Neuron (in vitro differentiated cells): ENCODE results near the gene PRR3.

Experiments
- H2AFZ ChIP-seq: one replicate; pipeline ENCODE4 v1.6.1; 2013; ENCODE audit warnings: low read depth, mild to moderate bottlenecking, inconsistent platforms, low read length, moderate library complexity
- H3K27me3 ChIP-seq: one replicate; pipeline ENCODE4 v1.6.1; 2013; ENCODE audit warnings: low read length; ENCODE audit not compliant: insufficient read depth
- H3K36me3 ChIP-seq: one replicate; pipeline ENCODE4 v1.6.1; 2013; ENCODE audit warnings: low read length; ENCODE audit not compliant: insufficient read depth
- H3K4me1 ChIP-seq: one replicate; pipeline ENCODE4 v1.6.1; 2013; ENCODE audit warnings: low read length; ENCODE audit not compliant: insufficient read depth
- H3K4me3 ChIP-seq: 2 replicates; pipeline ENCODE4 v1.5.1; 2013; ENCODE audit warnings: mild to moderate bottlenecking, low read length, moderate library complexity
- H3K9me3 ChIP-seq: one replicate; pipeline ENCODE4 v1.6.1; 2013; ENCODE audit warnings: low read length

The PRR3 gene

DNA sequence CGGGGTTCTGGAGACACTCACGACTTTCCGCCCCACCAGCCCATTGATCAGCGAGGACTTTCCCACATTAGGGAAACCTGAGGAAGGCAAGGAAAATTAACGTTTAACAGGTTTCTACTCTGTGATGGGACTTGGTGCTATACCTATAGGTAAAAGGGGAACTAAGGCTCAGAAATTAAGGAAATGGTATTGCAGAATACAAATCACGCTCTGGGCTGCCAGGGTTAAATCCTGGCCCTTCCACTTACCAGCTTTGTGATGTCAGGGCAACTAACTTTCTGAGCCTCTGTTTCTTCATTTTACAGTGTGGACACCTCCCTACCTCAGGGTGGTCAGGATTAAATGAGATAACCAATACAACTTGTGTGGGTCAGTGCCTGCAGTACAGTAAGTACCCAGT, 9.6 kb upstream of the PRR3 start:
- Histone ChIP-seq H3K4me1 (no peaks in the 10 kb centered on the region), H3K4me3 (no peak overlapping the region), H3K27me3 (no peaks in the 10 kb centered on the region), H3K36me3 (peaks cover 44% of the 10 kb centered on the region), H3K9me3 (no peaks in the 10 kb centered on the region), H2AFZ (no peak overlapping the region)

GRCh38 chr6:30548375-30548774, 8.7 kb upstream of the PRR3 start:
- H3K4me3 ChIP-seq = no peak overlapping the region
- H3K9me3 ChIP-seq = no peaks in the 10 kb centered on the region
- H3K36me3 ChIP-seq = peaks cover 53% of the 10 kb centered on the region
- H3K27me3 ChIP-seq = no peaks in the 10 kb centered on the region
- H3K4me1 ChIP-seq = no peaks in the 10 kb centered on the region
- H2AFZ ChIP-seq = no peak overlapping the region

- Histone ChIP-seq H3K36me3 (peaks cover 44% of the 10 kb centered on the region), H3K4me1 (peaks cover 19% of the 10 kb centered on the region), H3K4me3 (no peak overlapping the region), H3K27me3 (no peaks in the 10 kb centered on the region), H2AFZ (no peak overlapping the region), H3K9me3 (no peaks in the 10 kb centered on the region)
Measured at GRCh38 chr6:30554404-30554803, 2.7 kb upstream of the PRR3 start.

DNA sequence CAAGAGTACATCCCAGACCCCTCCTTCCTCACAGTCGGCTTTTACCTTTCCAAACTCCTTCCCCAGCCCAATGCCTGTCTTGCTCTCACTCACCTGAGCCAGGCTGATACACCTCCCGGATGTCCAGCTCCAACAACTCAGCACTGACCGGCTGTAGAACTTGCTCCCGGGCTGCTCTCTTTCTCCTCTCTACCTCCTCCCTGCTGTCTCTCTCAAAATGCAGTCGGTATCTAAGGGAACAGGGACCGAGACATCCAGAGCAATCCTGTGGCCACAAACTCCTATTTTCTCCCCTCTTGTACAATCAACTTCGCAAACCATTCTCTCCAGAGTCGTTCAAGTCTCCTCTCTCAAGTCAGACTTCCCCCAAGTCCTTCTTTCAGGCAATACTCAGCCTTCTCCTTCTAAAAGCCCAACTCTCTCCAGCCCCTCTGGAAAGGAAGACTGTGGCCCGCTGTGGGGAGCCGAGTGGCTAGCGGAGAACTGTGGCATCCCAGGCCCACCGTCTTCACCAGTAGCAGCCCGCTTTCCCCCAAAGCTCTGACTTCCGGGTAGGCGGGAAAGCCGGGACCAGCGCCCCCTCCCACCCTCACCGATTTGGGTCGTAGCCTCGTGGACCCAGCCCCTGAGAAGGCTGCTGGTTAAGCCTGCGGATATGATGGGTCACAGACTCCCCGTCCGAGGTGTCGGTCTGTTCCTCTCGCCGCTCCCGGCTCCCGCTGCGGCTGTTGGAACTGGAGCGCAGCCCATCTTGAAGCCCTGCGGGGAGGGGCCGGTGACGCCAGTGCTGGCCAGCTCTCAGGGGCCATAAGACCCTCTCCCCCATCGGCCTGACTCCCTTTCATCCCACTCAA, 1.9 kb upstream of the PRR3 start:
- H3K36me3 ChIP-seq = peaks cover 42% of the 10 kb centered on the region
- H3K27me3 ChIP-seq = no peaks in the 10 kb centered on the region
- H3K4me1 ChIP-seq = peaks cover 19% of the 10 kb centered on the region
- peak overlapping the region; percentile 91 for H2AFZ ChIP-seq
- no peaks in the 10 kb centered on the region for H3K9me3 ChIP-seq
- H3K4me3 ChIP-seq = peak overlapping the region; percentile 88

- Histone ChIP-seq H3K27me3 (no peaks in the 10 kb centered on the region), H3K36me3 (peaks cover 38% of the 10 kb centered on the region), H3K4me3 (peak overlapping the region; percentile 88), H3K4me1 (peaks cover 19% of the 10 kb centered on the region), H3K9me3 (no peaks in the 10 kb centered on the region), H2AFZ (peak overlapping the region; percentile 91)
Measured at GRCh38 chr6:30555816-30556065, 1.4 kb upstream of the PRR3 start.

GRCh38 chr6:30556066-30556905, 809 bp upstream of the PRR3 start, which contains the start of gene GNL1:
Gene GNL1 (minus strand): TSS chr6:30556489. CDS start chr6:30556203, 286 bp downstream.
- Histone ChIP-seq H2AFZ (peak within 1 kb of the TSS; percentile 91), H3K27me3 (no peaks in the 10 kb centered on the region), H3K4me3 (peak within 1 kb of the TSS; percentile 88), H3K4me1 (peaks cover 19% of the 10 kb centered on the region), H3K9me3 (no peaks in the 10 kb centered on the region), H3K36me3 (peaks cover 35% of the 10 kb centered on the region)

DNA sequence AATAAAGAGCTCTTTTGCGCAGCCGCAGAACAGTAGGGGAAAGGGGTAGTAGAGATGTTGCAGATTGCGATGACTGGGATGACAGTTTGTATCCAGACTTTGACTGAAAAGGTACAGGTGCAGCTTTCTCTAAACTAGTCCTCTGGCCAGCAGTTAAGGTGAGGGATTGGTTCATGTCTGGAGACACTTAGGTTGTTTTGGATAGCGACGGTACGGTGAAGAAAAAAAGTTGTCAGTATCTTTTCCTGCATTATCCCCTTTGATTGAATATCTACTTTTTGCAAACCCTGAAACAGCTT, 537 bp downstream of the PRR3 start:
- peaks cover 38% of the 10 kb centered on the region for H3K36me3 ChIP-seq
- peak overlapping the region; percentile 91 for H2AFZ ChIP-seq

GRCh38 chr6:30560930-30561329, 3.8 kb downstream of the PRR3 start:
- Histone ChIP-seq H3K4me3 (no peak overlapping the region), H3K9me3 (no peaks in the 10 kb centered on the region), H3K36me3 (peaks cover 35% of the 10 kb centered on the region), H3K4me1 (peaks cover 11% of the 10 kb centered on the region), H3K27me3 (no peaks in the 10 kb centered on the region), H2AFZ (no peak overlapping the region)

More for the DNA sequence above, 537 bp downstream of the PRR3 start:
- H3K9me3 ChIP-seq = no peaks in the 10 kb centered on the region
- peaks cover 19% of the 10 kb centered on the region for H3K4me1 ChIP-seq
- no peaks in the 10 kb centered on the region for H3K27me3 ChIP-seq
- H3K4me3 ChIP-seq = peak overlapping the region; percentile 88

GRCh38 chr6:30562470-30563425, 5.7 kb downstream of the PRR3 start:
- Histone ChIP-seq H3K4me3 (no peak overlapping the region), H3K36me3 (peaks cover 35% of the 10 kb centered on the region), H2AFZ (no peak overlapping the region), H3K27me3 (no peaks in the 10 kb centered on the region), H3K4me1 (peaks cover 8% of the 10 kb centered on the region), H3K9me3 (no peaks in the 10 kb centered on the region)

- Histone ChIP-seq H3K9me3 (no peaks in the 10 kb centered on the region), H3K4me1 (no peaks in the 10 kb centered on the region), H3K27me3 (no peaks in the 10 kb centered on the region), H3K36me3 (peaks cover 30% of the 10 kb centered on the region), H2AFZ (no peak overlapping the region), H3K4me3 (no peak overlapping the region)
Measured at GRCh38 chr6:30564114-30564513, 7.0 kb downstream of the PRR3 start.

DNA sequence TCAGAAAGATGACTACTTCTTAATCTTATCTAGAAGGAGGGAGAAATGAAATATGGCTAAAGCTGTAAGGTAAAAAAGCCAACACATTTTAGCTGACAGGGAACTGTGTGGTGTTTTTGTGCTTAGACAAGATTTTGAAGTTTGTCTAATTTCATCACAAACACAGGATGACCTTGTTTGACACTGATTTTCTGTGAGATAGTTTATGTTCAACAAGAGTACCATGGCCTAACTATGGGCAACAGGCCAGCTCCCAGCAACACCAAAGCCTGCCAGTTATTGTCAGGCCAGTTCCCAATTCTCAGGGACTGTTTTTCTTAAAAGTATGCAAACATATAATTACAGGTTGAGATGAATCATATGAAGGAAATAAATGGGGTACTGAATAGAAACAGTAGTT, 8.7 kb downstream of the PRR3 start:
- no peak overlapping the region for H3K4me3 ChIP-seq
- no peaks in the 10 kb centered on the region for H3K9me3 ChIP-seq
- H3K27me3 ChIP-seq = no peaks in the 10 kb centered on the region
- no peak overlapping the region for H2AFZ ChIP-seq
- peaks cover 6% of the 10 kb centered on the region for H3K4me1 ChIP-seq
- H3K36me3 ChIP-seq = peaks cover 30% of the 10 kb centered on the region

GRCh38 chr6:30568245-30568644, 11.2 kb downstream of the PRR3 start:
- H3K4me3 ChIP-seq = no peak overlapping the region
- no peaks in the 10 kb centered on the region for H3K9me3 ChIP-seq
- H3K36me3 ChIP-seq = peaks cover 12% of the 10 kb centered on the region
- no peaks in the 10 kb centered on the region for H3K27me3 ChIP-seq
- H2AFZ ChIP-seq = no peak overlapping the region
- peaks cover 22% of the 10 kb centered on the region for H3K4me1 ChIP-seq

DNA sequence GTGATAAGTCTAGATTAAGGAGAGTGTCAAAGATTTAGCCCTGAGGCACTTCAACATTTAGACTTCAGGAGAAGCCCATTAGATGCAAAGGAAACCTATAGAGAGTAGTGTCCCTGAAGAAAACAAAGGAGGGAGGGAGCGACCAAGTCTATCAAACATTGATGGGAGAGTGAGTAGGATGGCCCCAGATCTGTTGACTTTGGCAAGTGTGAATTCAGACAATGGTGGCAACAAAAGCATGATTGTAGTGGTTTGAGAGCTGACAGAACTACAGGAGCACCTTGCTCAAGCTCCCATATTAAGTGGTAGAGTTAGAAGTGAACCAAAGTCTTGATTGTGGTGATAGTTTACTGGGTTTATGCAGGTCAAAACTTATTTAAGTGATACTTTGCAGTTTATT, 13.2 kb downstream of the PRR3 start:
- Histone ChIP-seq H3K36me3 (peaks cover 4% of the 10 kb centered on the region), H3K4me1 (peaks cover 22% of the 10 kb centered on the region), H3K9me3 (no peaks in the 10 kb centered on the region), H3K4me3 (peak overlapping the region; percentile 87), H2AFZ (peak overlapping the region; percentile 92), H3K27me3 (no peaks in the 10 kb centered on the region)
